PFSK-1 (cell line): ENCODE measurements around the gene PLSCR5.

Source experiments
- FOXP2 ChIP-seq: optimal IDR thresholded peaks from 2 replicates; pipeline ENCODE3; 2011; ENCODE audit warnings: borderline replicate concordance, control low read depth, inconsistent platforms; ENCODE audit not compliant: insufficient read depth; ENCODE audit errors: extremely low read length, extremely low read depth
- POLR2AphosphoS5 ChIP-seq: IDR thresholded peaks from 2 replicates; pipeline ENCODE4 v1.6.1; 2012; ENCODE audit warnings: low read depth, mild to moderate bottlenecking, control low read depth, low read length, moderate library complexity
- SIN3A ChIP-seq: IDR thresholded peaks from 2 replicates; pipeline ENCODE4 v1.6.1; 2012; ENCODE audit warnings: mild to moderate bottlenecking, low read length, moderate library complexity, borderline replicate concordance; ENCODE audit not compliant: insufficient read depth
- TAF1 ChIP-seq: IDR thresholded peaks from 2 replicates; pipeline ENCODE4 v1.6.1; 2012; ENCODE audit warnings: low read length, control low read depth, borderline replicate concordance; ENCODE audit not compliant: insufficient read depth
- TF ChIP-seq, protein P1 (sequence below), 2 experiments: IDR thresholded peaks; 2 replicates each; pipeline versions ENCODE4 v1.6.1 to v1.8.0; 2011 to 2012; ENCODE audit warnings: low read depth in 2 of 2, low read length in 2 of 2, control low read depth in 1 of 2, inconsistent platforms in 1 of 2, mild to moderate bottlenecking in 1 of 2, moderate library complexity in 1 of 2; ENCODE audit not compliant: insufficient read depth in 1 of 2

Gene PLSCR5

DNA sequence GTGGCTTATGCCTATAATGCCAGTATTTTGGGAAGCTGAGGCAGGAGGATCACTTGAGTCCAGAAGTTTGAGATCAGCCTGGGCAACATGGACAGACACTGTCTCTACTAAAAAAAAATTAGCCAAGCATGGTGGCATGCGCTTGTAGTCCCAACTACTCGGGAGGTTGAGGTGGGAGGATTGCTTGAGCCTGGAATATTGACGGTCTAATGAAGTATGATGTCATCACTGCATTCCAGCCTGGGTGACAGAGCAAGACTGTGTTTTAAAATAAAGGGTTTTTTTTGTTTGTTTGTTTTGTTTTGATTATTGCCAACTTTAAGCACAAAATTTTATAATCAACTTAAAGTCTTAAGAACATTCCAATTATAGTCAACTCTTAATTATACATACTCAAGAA is 67.5 kb downstream of the PLSCR5 start:
- no peak for TF ChIP-seq FOXP2
- no peak for TF ChIP-seq TAF1
- TF ChIP-seq SIN3A: no peak
- TF ChIP-seq POLR2AphosphoS5: no peak
- TF ChIP-seq, protein P1, sequence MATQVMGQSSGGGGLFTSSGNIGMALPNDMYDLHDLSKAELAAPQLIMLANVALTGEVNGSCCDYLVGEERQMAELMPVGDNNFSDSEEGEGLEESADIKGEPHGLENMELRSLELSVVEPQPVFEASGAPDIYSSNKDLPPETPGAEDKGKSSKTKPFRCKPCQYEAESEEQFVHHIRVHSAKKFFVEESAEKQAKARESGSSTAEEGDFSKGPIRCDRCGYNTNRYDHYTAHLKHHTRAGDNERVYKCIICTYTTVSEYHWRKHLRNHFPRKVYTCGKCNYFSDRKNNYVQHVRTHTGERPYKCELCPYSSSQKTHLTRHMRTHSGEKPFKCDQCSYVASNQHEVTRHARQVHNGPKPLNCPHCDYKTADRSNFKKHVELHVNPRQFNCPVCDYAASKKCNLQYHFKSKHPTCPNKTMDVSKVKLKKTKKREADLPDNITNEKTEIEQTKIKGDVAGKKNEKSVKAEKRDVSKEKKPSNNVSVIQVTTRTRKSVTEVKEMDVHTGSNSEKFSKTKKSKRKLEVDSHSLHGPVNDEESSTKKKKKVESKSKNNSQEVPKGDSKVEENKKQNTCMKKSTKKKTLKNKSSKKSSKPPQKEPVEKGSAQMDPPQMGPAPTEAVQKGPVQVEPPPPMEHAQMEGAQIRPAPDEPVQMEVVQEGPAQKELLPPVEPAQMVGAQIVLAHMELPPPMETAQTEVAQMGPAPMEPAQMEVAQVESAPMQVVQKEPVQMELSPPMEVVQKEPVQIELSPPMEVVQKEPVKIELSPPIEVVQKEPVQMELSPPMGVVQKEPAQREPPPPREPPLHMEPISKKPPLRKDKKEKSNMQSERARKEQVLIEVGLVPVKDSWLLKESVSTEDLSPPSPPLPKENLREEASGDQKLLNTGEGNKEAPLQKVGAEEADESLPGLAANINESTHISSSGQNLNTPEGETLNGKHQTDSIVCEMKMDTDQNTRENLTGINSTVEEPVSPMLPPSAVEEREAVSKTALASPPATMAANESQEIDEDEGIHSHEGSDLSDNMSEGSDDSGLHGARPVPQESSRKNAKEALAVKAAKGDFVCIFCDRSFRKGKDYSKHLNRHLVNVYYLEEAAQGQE (IDR thresholded peaks at IDR 0.05; ENCODE audit: insufficient read depth in 1 of 2, low read depth in 2 of 2, low read length in 2 of 2): no peak

DNA sequence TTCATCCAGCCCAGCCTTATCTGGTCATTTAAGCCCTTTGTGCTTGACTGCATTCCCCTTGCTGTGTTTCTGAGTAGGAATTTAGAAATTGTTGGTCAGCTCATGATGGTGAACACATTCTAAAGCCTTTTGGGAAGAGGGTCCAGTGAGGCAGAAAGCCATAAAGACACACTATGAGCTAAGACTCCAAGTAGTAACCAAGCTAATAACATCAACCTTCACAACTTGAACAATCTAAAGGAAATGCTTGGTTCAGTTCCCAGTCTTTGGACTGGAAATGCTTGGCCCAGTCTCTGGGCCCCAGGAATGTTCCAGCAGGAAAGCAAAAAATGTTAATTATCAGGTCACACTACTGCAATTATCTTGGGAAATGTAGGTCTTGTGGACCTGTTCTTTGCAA is 68.5 kb downstream of the PLSCR5 start:
- no peak for TF ChIP-seq POLR2AphosphoS5
- TF ChIP-seq FOXP2: no peak
- TF ChIP-seq SIN3A: no peak
- TF ChIP-seq, protein P1 (IDR thresholded peaks at IDR 0.05; ENCODE audit: insufficient read depth in 1 of 2, low read depth in 2 of 2, low read length in 2 of 2): no peak
- no peak for TF ChIP-seq TAF1
